ENCODE data around the gene VPS13D.

DNA sequence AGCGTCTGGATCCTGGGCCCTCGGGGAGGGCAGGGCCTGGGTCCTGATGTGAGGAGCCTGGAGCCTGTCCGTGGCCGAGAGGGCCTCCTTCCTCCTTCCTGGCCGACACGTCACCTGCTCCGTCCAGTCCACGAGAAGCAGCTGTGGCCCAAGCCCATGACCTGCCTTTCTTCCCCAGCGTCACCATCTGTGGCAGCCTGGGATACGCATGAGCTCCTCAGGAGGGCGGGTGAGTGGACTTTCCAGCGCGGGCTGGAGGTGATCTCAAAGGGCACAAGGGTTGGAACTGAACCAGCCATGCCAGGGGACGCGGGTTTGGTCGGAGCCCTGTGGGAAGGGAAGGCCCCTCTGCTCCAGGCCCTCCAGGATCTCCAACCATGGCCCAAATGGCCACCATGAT lies 297.7 kb downstream of the VPS13D start:
- TF ChIP-seq CTCF (IDR thresholded peaks at IDR 0.05) (no peak), POLR2A (IDR thresholded peaks at IDR 0.05) (no peak)

Measured in esophagus squamous epithelium (tissue), 4 donors.